Measurements from ENCODE around the gene BTBD3.

- no peak for TF ChIP-seq CTCF (IDR thresholded peaks at IDR 0.05; ENCODE audit: low read depth, low read length)
- no peak for TF ChIP-seq POLR2A (IDR thresholded peaks at IDR 0.05; ENCODE audit: extremely low read depth, insufficient read length)
These were observed 48.1 kb upstream of the BTBD3 start for GRCh38 chr20:11869641-11870040.

Data from NB4 (cell line).